CD14-positive monocyte (primary cell): ENCODE data around the gene DNAJC2. TPM values are rescaled to one million over a fixed set of nuclear protein-coding genes. Genes with fewer than 3 reads are reported as not detected.

Source experiments
- DNase-seq, 3 donors: peaks; one replicate each; pipeline ENCODE4 v3.0.0-alpha.2; 2011 to 2022
- H2AFZ ChIP-seq: 2 replicates; pipeline ENCODE4 v1.6.0; 2012; ENCODE audit warnings: mild to moderate bottlenecking, low read depth, low read length, inconsistent platforms; ENCODE audit not compliant: insufficient read depth, poor library complexity, severe bottlenecking
- H3K27ac ChIP-seq, 2 donors: 1 replicate in 1 of 2; 2 replicates in 1 of 2; pipeline ENCODE4 v1.5.1; 2012 to 2013; ENCODE audit warnings: low read length in 2 of 2, control low read depth in 1 of 2, inconsistent platforms in 1 of 2, low read depth in 1 of 2, mild to moderate bottlenecking in 1 of 2
- H3K27me3 ChIP-seq, 2 donors: one replicate each; pipeline versions ENCODE4 v1.6.0 to v1.6.1; 2011 to 2013; ENCODE audit warnings: low read length in 2 of 2; ENCODE audit not compliant: control insufficient read depth in 2 of 2, insufficient read depth in 2 of 2
- H3K36me3 ChIP-seq, 2 donors: replicated peaks in 1 of 2; 1 replicate in 1 of 2; 2 replicates in 1 of 2; pipeline versions ENCODE4 v1.5.1 to v1.6.1; 2012 to 2013; ENCODE audit warnings: low read length in 2 of 2, control low read depth in 1 of 2, inconsistent platforms in 1 of 2, mild to moderate bottlenecking in 1 of 2; ENCODE audit not compliant: insufficient read depth in 2 of 2, control insufficient read depth in 1 of 2
- H3K4me1 ChIP-seq, 2 donors: 1 replicate in 1 of 2; 2 replicates in 1 of 2; pipeline versions ENCODE4 v1.5.1 to v1.6.1; 2012 to 2013; ENCODE audit warnings: low read length in 2 of 2, control low read depth in 1 of 2, inconsistent platforms in 1 of 2, mild to moderate bottlenecking in 1 of 2, moderate library complexity in 1 of 2; ENCODE audit not compliant: insufficient read depth in 2 of 2, control insufficient read depth in 1 of 2
- H3K4me2 ChIP-seq: replicated peaks from 2 replicates; pipeline ENCODE3; 2012; ENCODE audit warnings: low read length, moderate library complexity, mild to moderate bottlenecking; ENCODE audit not compliant: poor library complexity, severe bottlenecking; ENCODE audit errors: extremely low read depth
- H3K4me3 ChIP-seq, 3 experiments: fragments of 200-600 bp in 1 of 3; sonication (generic) in 1 of 3; replicated peaks in 1 of 3; 1 replicate in 2 of 3; 2 replicates in 1 of 3; pipeline ENCODE4 v1.5.1; 2011 to 2013; ENCODE audit warnings: low read length in 3 of 3, mild to moderate bottlenecking in 3 of 3, control low read depth in 2 of 3, low read depth in 2 of 3, inconsistent platforms in 1 of 3, moderate library complexity in 1 of 3
- H3K79me2 ChIP-seq: 2 replicates; pipeline ENCODE4 v1.6.0; 2012; ENCODE audit warnings: mild to moderate bottlenecking, control low read depth, inconsistent platforms, low read length, moderate library complexity; ENCODE audit not compliant: insufficient read depth
- H3K9ac ChIP-seq: 2 replicates; pipeline ENCODE4 v1.6.0; 2017; ENCODE audit warnings: low read length, mild to moderate bottlenecking; ENCODE audit not compliant: insufficient read depth, poor library complexity, severe bottlenecking
- H3K9me3 ChIP-seq, 2 donors: replicated peaks in 1 of 2; 1 replicate in 1 of 2; 2 replicates in 1 of 2; pipeline versions ENCODE4 v1.5.1 to v1.6.1; 2012 to 2013; ENCODE audit warnings: low read length in 2 of 2, control low read depth in 1 of 2; ENCODE audit not compliant: control insufficient read depth in 1 of 2, insufficient read depth in 1 of 2
- H4K20me1 ChIP-seq: 2 replicates; pipeline ENCODE4 v1.6.0; 2012; ENCODE audit warnings: mild to moderate bottlenecking, low read length, control low read depth, moderate library complexity; ENCODE audit not compliant: insufficient read depth
- H3K27ac Mint-ChIP-seq, 7 donors: one replicate each; pipeline ENCODE4 v1.8.0; 2020; ENCODE audit warnings: mild to moderate bottlenecking in 7 of 7, mixed read lengths in 7 of 7, moderate library complexity in 6 of 7, inconsistent platforms in 2 of 7
- H3K27me3 Mint-ChIP-seq, 3 donors: one replicate each; pipeline ENCODE4 v1.8.0; 2021 to 2022; ENCODE audit warnings: low read depth in 3 of 3, mild to moderate bottlenecking in 3 of 3, mixed read lengths in 3 of 3, moderate library complexity in 3 of 3, inconsistent platforms in 1 of 3
- H3K36me3 Mint-ChIP-seq, 2 donors: one replicate each; pipeline ENCODE4 v1.8.0; 2020; ENCODE audit warnings: mixed read lengths in 2 of 2, inconsistent platforms in 1 of 2, mild to moderate bottlenecking in 1 of 2
- H3K4me1 Mint-ChIP-seq: one replicate; pipeline ENCODE4 v1.8.0; 2020; ENCODE audit warnings: mild to moderate bottlenecking, mixed read lengths
- H3K4me3 Mint-ChIP-seq, 2 donors: one replicate each; pipeline ENCODE4 v1.8.0; 2020; ENCODE audit warnings: mild to moderate bottlenecking in 2 of 2, mixed read lengths in 2 of 2, moderate library complexity in 1 of 2
- H3K9me3 Mint-ChIP-seq, 7 donors: one replicate each; pipeline ENCODE4 v1.8.0; 2020 to 2022; ENCODE audit warnings: mixed read lengths in 7 of 7, mild to moderate bottlenecking in 6 of 7, moderate library complexity in 6 of 7, inconsistent platforms in 2 of 7
- WGBS: methylation state at CpG from one replicate; pipeline ENCODE4 v1.1.5; 2013; ENCODE audit warnings: missing lambda C conversion rate; ENCODE audit not compliant: insufficient coverage; 5-methylcytosine and 5-hydroxymethylcytosine counted together
- intact Hi-C, 2 donors: fragments of 100-400 bp; cut with micrococcal nuclease; formaldehyde crosslinking; loops; one replicate each; pipeline versions ENCODE4 v1.15.0 to v1.15.1; 2023
- polyA plus RNA-seq, 3 donors: library from polyadenylated mRNA; depleted of rRNA in 1 of 3; unstranded in 2 of 3; stranded (reverse) in 1 of 3; fragments of 300-500 nt in 2 of 3; fragments of >200 nt in 1 of 3; fragmentation: Illumina TruSeq in 2 of 3; gene quantifications; 1 replicate in 2 of 3; 2 replicates in 1 of 3; pipeline ENCODE4 v1.2.3, GENCODE V29; 2012 to 2021
- TF ChIP-seq, protein P1 (sequence below): fragments of 200-600 bp; IDR thresholded peaks from one replicate; pipeline ENCODE4 v1.8.0; 2022; ENCODE audit warnings: antibody characterized with exemption, mild to moderate bottlenecking

DNAJC2 gene
- polyA plus RNA-seq, 3 donors: 5.6 to 18.6 (median 8.8) TPM

DNA sequence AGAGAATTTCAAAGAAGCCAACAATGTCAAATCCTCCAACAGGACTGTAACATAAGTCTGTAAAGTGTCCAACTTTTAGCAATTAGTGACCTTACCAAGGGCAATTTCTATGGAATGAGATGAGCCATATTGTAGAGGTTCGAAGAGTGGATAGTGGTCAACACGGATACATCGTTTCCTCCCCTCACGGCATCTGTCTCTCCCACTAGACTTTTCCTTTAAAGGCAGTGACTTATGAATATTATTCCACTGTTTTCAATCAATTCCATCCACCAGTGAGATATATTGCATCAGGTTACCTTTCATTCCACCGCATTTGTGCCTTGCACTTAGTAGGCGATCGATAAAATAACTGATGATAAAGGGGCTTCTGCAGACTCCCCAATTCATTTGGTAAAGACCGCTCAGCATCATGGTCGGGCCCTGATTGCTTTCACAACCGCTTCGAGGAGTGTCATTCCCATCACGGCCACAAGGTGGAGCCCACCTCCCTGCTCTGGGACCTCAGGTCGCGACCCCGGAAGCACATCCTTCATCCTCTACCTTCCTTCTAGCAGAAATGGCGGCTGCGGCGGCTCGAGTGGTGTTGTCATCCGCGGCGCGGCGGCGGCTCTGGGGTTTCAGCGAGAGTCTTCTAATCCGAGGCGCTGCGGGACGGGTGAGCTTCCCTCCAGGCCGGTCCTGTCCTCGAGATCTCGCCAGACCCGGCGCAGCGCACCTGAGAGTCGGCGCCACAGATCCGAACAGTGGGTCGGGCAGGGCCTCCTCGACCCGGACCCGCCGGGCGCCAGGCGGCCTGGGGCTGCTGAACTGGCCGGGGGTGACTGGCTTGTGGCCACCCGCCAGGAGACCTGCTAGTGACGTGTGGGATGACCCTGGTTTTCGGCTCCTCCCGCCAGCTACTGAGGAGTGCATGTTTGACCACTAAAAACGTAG lies 47.4 kb downstream of the DNAJC2 start, which contains the start of gene PMPCB:
Gene PMPCB (plus strand): TSS at position 535 of the 936 bp plus-strand sequence. CDS start 25 bp downstream, at position 560.
- Mint-ChIP-seq H3K4me1 (peaks cover 21% of the 10 kb centered on the region), H3K36me3 (peaks cover 19 to 27% of the 10 kb centered on the region in 2 donors), H3K27ac (peak within 1 kb of the TSS; percentile 85 to 96 (median 93)), H3K9me3 (peaks cover 0 to 2% (median 0%) of the 10 kb centered on the region in 7 donors), H3K4me3 (peak within 1 kb of the TSS; percentile 81 to 83), H3K27me3 (peaks cover 0 to 1% (median 1%) of the 10 kb centered on the region in 3 donors)
- peak within 1 kb of the TSS; percentile 81 to 84 for H3K27ac ChIP-seq
- H2AFZ ChIP-seq: peak within 1 kb of the TSS; percentile 80
- peaks cover 24 to 34% of the 10 kb centered on the region in 2 donors for H3K36me3 ChIP-seq
- no peaks in the 10 kb centered on the region for H3K9me3 ChIP-seq
- H3K4me3 ChIP-seq: peak within 1 kb of the TSS; percentile 80 to 85 (median 84)
- peaks cover 30% of the 10 kb centered on the region for H3K79me2 ChIP-seq
- intact Hi-C loops: loop anchor here (5.0 to 10.0 kb wide), 3 partner anchors 45 to 222 kb away; partner anchors contain the start of genes ARMC10 (in 1 of the 2), DNAJC2 (in 1 of the 2) and FBXL13 (in 1 of the 2)
- no peaks in the 10 kb centered on the region for H3K27me3 ChIP-seq
- peak within 1 kb of the TSS; percentile 90 for H3K4me2 ChIP-seq
- 0% methylated on average over 48 of the region's 52 CpGs for WGBS
- no peaks in the 10 kb centered on the region for H4K20me1 ChIP-seq
- peak within 1 kb of the TSS; percentile 84 for H3K9ac ChIP-seq
- DNase-seq: peak; percentile 88 to 92 (median 90)
- peaks cover 11 to 15% of the 10 kb centered on the region in 2 donors for H3K4me1 ChIP-seq
- TF ChIP-seq, protein P1, sequence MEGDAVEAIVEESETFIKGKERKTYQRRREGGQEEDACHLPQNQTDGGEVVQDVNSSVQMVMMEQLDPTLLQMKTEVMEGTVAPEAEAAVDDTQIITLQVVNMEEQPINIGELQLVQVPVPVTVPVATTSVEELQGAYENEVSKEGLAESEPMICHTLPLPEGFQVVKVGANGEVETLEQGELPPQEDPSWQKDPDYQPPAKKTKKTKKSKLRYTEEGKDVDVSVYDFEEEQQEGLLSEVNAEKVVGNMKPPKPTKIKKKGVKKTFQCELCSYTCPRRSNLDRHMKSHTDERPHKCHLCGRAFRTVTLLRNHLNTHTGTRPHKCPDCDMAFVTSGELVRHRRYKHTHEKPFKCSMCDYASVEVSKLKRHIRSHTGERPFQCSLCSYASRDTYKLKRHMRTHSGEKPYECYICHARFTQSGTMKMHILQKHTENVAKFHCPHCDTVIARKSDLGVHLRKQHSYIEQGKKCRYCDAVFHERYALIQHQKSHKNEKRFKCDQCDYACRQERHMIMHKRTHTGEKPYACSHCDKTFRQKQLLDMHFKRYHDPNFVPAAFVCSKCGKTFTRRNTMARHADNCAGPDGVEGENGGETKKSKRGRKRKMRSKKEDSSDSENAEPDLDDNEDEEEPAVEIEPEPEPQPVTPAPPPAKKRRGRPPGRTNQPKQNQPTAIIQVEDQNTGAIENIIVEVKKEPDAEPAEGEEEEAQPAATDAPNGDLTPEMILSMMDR: peak; percentile 95

DNA sequence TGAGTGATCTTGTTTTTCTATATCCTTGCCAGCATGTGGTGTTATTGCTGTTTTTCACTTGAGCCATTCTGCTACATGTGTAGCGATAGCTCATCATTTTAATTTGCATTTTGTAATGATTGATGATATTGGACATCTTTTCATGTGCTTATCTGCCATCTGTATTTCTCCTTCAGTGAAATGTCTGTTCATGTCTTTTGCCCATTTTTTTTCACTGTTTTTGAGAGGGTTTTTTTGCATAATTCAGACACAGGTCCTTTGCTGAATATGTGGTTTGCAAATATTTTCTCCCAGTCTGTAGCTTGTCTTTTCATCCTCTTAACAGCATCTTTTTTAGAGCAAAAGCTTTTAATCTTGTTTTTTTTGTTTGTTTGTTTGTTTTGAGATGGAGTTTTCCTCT lies 51.0 kb downstream of the DNAJC2 start:
- H3K4me1 Mint-ChIP-seq: peaks cover 14% of the 10 kb centered on the region

More for the DNA sequence above, 51.0 kb downstream of the DNAJC2 start:
- no peak overlapping the region for H3K4me2 ChIP-seq
- H3K4me3 ChIP-seq: no peak overlapping the region
- no peaks in the 10 kb centered on the region for H4K20me1 ChIP-seq
- peaks cover 0 to 2% (median 0%) of the 10 kb centered on the region in 7 donors for H3K9me3 Mint-ChIP-seq
- TF ChIP-seq, protein P1: no peak
- H3K36me3 ChIP-seq: no peaks in the 10 kb centered on the region
- H3K27ac ChIP-seq: no peak overlapping the region
- no peak overlapping the region for H3K27ac Mint-ChIP-seq
- H3K79me2 ChIP-seq: peaks cover 13% of the 10 kb centered on the region
- no peak overlapping the region for H3K4me3 Mint-ChIP-seq
- no peak for DNase-seq
- peaks cover 0 to 4% (median 3%) of the 10 kb centered on the region in 3 donors for H3K27me3 Mint-ChIP-seq
- intact Hi-C loops: loop anchor here in 1 of 2 donors (10.0 kb wide), 1 partner anchor 219 kb away; the partner anchor contains the start of genes ARMC10 and FBXL13
- no peaks in the 10 kb centered on the region for H3K9me3 ChIP-seq
- WGBS: 100% methylated on average over 1 of the region's 1 CpG
- no peaks in the 10 kb centered on the region for H3K36me3 Mint-ChIP-seq
- H2AFZ ChIP-seq: no peak overlapping the region
- H3K9ac ChIP-seq: no peak overlapping the region
- no peaks in the 10 kb centered on the region for H3K27me3 ChIP-seq
- peaks cover 9 to 14% of the 10 kb centered on the region in 2 donors for H3K4me1 ChIP-seq
